Tibial artery (tissue), 4 donors: ENCODE results near the gene GPR180.

ENCODE experiments used
- DNase-seq, 2 donors: peaks; one replicate each; pipeline ENCODE4 v3.0.0-alpha.2; 2019
- H3K27ac ChIP-seq, 2 donors: fragments of 200-600 bp; sonication (generic) in 1 of 2; 1 replicate in 1 of 2; 2 replicates in 1 of 2; pipeline ENCODE4 v1.5.1; 2018 to 2019; ENCODE audit warnings: mild to moderate bottlenecking in 1 of 2
- H3K27me3 ChIP-seq, 2 donors: fragments of 200-600 bp; sonication (generic) in 1 of 2; one replicate each; pipeline versions ENCODE4 v1.5.1 to v1.6.0; 2016 to 2019
- H3K36me3 ChIP-seq, 3 donors: fragments of 200-600 bp; sonication (generic) in 2 of 3; one replicate each; pipeline ENCODE4 v1.5.1; 2016 to 2019; ENCODE audit warnings: mild to moderate bottlenecking in 2 of 3
- H3K4me1 ChIP-seq, 4 donors: fragments of 200-600 bp; sonication (generic) in 2 of 4; 1 replicate in 3 of 4; 2 replicates in 1 of 4; pipeline ENCODE4 v1.5.1; 2016 to 2019
- H3K4me3 ChIP-seq, 2 donors: fragments of 200-600 bp; sonication (generic) in 1 of 2; 1 replicate in 1 of 2; 2 replicates in 1 of 2; pipeline ENCODE4 v1.5.1; 2018 to 2019; ENCODE audit warnings: mild to moderate bottlenecking in 2 of 2
- H3K9me3 ChIP-seq, 3 donors: fragments of 200-600 bp; sonication (generic) in 1 of 3; one replicate each; pipeline ENCODE4 v1.5.1; 2016 to 2019
- CTCF ChIP-seq, 2 experiments: fragments of 200-600 bp in 1 of 2; fragments of 450-650 bp in 1 of 2; IDR thresholded peaks; one replicate each; pipeline ENCODE4 v1.5.1; 2017 to 2019; ENCODE audit warnings: antibody characterized with exemption in 2 of 2, mild to moderate bottlenecking in 1 of 2, moderate library complexity in 1 of 2
- intact Hi-C: fragments of 100-400 bp; cut with DNase I; formaldehyde crosslinking; loops from one replicate; pipeline ENCODE4 v1.15.0; 2023; ENCODE audit warnings: low total_unique reads

GPR180 gene

GRCh38 chr13:94601446-94602431 is at the start of gene GPR180:
TSS of gene GPR180 (plus strand) at chr13:94601857. CDS start at chr13:94601928, 71 bp downstream.
- H3K4me1 ChIP-seq, result peaks cover 0 to 18% (median 3%) of the 10 kb centered on the region in 4 donors
- no peaks in the 10 kb centered on the region for H3K27me3 ChIP-seq
- no peak for TF ChIP-seq CTCF (IDR thresholded peaks at IDR 0.05)
- H3K9me3 ChIP-seq, result no peaks in the 10 kb centered on the region
- peaks cover 7 to 12% (median 10%) of the 10 kb centered on the region in 3 donors for H3K36me3 ChIP-seq
- peak within 1 kb of the TSS; percentile 86 to 97 for H3K4me3 ChIP-seq
- H3K27ac ChIP-seq, result peak within 1 kb of the TSS; percentile 83 to 86
- intact Hi-C loops, result no loop called here
- peak; percentile 97 to 98 for DNase-seq

DNA sequence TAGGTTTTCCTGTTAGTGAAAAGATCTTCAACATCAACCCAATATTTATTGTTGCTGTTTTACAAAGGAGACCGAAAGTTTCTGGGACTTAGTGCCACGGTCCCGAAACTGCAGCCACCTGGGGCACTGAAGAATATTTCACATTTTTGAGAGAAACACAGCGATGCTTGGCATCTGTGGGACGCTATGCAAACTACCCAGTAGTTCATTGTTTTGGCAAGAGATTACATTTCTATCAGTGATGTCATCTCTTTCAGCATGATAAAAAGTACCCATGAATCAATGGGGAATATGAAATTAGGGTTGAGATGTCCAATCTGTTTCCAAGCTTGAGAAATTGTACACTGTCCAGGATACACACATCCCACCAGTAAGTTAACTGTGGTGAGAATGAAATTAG is 49.6 kb upstream of the GPR180 start:
- no peak for DNase-seq
- intact Hi-C loops, result no loop called here
- Histone ChIP-seq H3K4me3 (no peak overlapping the region), H3K36me3 (no peaks in the 10 kb centered on the region), H3K9me3 (no peaks in the 10 kb centered on the region), H3K27ac (no peak overlapping the region), H3K27me3 (no peaks in the 10 kb centered on the region), H3K4me1 (peaks cover 0 to 14% (median 6%) of the 10 kb centered on the region in 4 donors)
- TF ChIP-seq CTCF (IDR thresholded peaks at IDR 0.05), result no peak

- Histone ChIP-seq H3K9me3 (no peaks in the 10 kb centered on the region), H3K4me3 (no peak overlapping the region), H3K4me1 (peaks cover 0 to 6% (median 2%) of the 10 kb centered on the region in 4 donors), H3K27ac (no peak overlapping the region), H3K36me3 (no peaks in the 10 kb centered on the region), H3K27me3 (no peaks in the 10 kb centered on the region)
- DNase-seq, result no peak
- intact Hi-C loops, result no loop called here
- no peak for TF ChIP-seq CTCF (IDR thresholded peaks at IDR 0.05)
Measured at GRCh38 chr13:94553766-94554165, 47.9 kb upstream of the GPR180 start.

DNA sequence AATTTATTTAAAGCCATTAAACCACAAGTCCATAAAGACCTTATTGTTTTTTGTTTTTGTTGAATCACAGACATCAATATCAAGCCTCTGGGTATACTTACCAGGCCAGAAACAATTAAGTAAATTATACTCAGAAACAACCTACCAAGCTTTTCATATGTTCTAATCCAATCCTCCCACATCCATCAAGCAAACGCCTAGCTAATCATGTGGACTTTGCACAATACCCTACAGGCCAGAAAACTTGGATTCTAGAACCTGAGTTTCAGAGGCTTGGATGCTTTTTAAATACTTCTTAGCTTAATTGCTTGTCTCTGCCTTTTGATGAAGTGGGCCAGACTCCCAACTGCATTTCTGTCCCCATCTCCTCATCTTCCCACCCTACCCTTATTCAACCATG is 45.6 kb upstream of the GPR180 start:
- H3K36me3 ChIP-seq, result no peaks in the 10 kb centered on the region
- TF ChIP-seq CTCF (IDR thresholded peaks at IDR 0.05), result no peak
- no peaks in the 10 kb centered on the region for H3K4me1 ChIP-seq
- no peak overlapping the region for H3K4me3 ChIP-seq
- H3K9me3 ChIP-seq, result no peaks in the 10 kb centered on the region
- H3K27me3 ChIP-seq, result no peaks in the 10 kb centered on the region
- DNase-seq, result no peak
- intact Hi-C loops, result no loop called here
- H3K27ac ChIP-seq, result no peak overlapping the region

- intact Hi-C loops, result no loop called here
- no peak for DNase-seq
- H3K9me3 ChIP-seq, result no peaks in the 10 kb centered on the region
- no peaks in the 10 kb centered on the region for H3K4me1 ChIP-seq
- no peaks in the 10 kb centered on the region for H3K27me3 ChIP-seq
- H3K4me3 ChIP-seq, result no peak overlapping the region
- H3K36me3 ChIP-seq, result no peaks in the 10 kb centered on the region
- TF ChIP-seq CTCF (IDR thresholded peaks at IDR 0.05), result no peak
- H3K27ac ChIP-seq, result no peak overlapping the region
Measured at GRCh38 chr13:94556621-94557020, 45.0 kb upstream of the GPR180 start.
